GM23248 (cell line): Measurements from ENCODE around the gene RNF125.

ENCODE experiments used
- EZH2 ChIP-seq: fragments of 200-600 bp; sonication (generic); IDR thresholded peaks from 2 replicates; pipeline ENCODE4 v1.6.1; 2018; ENCODE audit warnings: antibody characterized with exemption, mild to moderate bottlenecking; ENCODE audit not compliant: insufficient read depth, poor library complexity, severe bottlenecking
- EZH2phosphoT487 ChIP-seq: fragments of 200-600 bp; sonication (generic); IDR thresholded peaks from 2 replicates; pipeline ENCODE4 v1.6.1; 2018; ENCODE audit warnings: antibody characterized with exemption, moderate library complexity, mild to moderate bottlenecking, low read depth; ENCODE audit not compliant: insufficient read depth

GRCh38 chr18:32048507-32049091 lies 30.0 kb downstream of the RNF125 start:
- TF ChIP-seq EZH2phosphoT487 (no peak), EZH2 (no peak)
